Bronchial epithelial cell (primary cell): Measurements from ENCODE around the gene UBD. TPM values are rescaled to one million over a fixed set of nuclear protein-coding genes. Genes with fewer than 3 reads are reported as not detected.

Experiments
- DNase-seq: peaks from one replicate; pipeline ENCODE4 v3.0.0-alpha.2; 2010; ENCODE audit warnings: low read depth
- FAIRE-seq: peaks from 2 replicates; lab custom pipeline; 2011; peaks lifted over from hg19 to GRCh38; lab: Jason Lieb, UNC
- H3K27me3 ChIP-seq: 2 replicates; pipeline ENCODE4 v1.5.1; 2011; ENCODE audit warnings: low read length; ENCODE audit not compliant: control insufficient read depth, insufficient read depth
- H3K36me3 ChIP-seq: 2 replicates; pipeline ENCODE4 v1.5.1; 2011; ENCODE audit warnings: low read length; ENCODE audit not compliant: control insufficient read depth, insufficient read depth
- H3K4me3 ChIP-seq: 2 replicates; pipeline ENCODE4 v1.5.1; 2011; ENCODE audit warnings: mild to moderate bottlenecking, low read depth, low read length, control low read depth
- total RNA-seq: library from RNA; depleted of rRNA; stranded (reverse); fragments of >200 nt; gene quantifications from 2 replicates; pipeline ENCODE4 v1.2.1, GENCODE V29; 2014
- TF ChIP-seq, protein P1 (sequence below): IDR thresholded peaks from 2 replicates; pipeline ENCODE4 v1.5.1; 2011; ENCODE audit warnings: mild to moderate bottlenecking, moderate library complexity, low read length, control low read depth, inconsistent platforms; ENCODE audit not compliant: insufficient read depth, severe bottlenecking

UBD gene
- total RNA-seq, 1 donor from 2014 or later, result not detected

- FAIRE-seq (peak; percentile 23), DNase-seq (no peak)
- Histone ChIP-seq H3K4me3 (no peak overlapping the region), H3K36me3 (peaks cover 2% of the 10 kb centered on the region), H3K27me3 (no peaks in the 10 kb centered on the region)
- TF ChIP-seq, protein P1, sequence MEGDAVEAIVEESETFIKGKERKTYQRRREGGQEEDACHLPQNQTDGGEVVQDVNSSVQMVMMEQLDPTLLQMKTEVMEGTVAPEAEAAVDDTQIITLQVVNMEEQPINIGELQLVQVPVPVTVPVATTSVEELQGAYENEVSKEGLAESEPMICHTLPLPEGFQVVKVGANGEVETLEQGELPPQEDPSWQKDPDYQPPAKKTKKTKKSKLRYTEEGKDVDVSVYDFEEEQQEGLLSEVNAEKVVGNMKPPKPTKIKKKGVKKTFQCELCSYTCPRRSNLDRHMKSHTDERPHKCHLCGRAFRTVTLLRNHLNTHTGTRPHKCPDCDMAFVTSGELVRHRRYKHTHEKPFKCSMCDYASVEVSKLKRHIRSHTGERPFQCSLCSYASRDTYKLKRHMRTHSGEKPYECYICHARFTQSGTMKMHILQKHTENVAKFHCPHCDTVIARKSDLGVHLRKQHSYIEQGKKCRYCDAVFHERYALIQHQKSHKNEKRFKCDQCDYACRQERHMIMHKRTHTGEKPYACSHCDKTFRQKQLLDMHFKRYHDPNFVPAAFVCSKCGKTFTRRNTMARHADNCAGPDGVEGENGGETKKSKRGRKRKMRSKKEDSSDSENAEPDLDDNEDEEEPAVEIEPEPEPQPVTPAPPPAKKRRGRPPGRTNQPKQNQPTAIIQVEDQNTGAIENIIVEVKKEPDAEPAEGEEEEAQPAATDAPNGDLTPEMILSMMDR, result no peak
Observed at GRCh38 chr6:29598172-29598747, 38.7 kb upstream of the UBD start.

- Histone ChIP-seq H3K36me3 (no peaks in the 10 kb centered on the region), H3K27me3 (no peaks in the 10 kb centered on the region), H3K4me3 (no peak overlapping the region)
- TF ChIP-seq, protein P1, result no peak
- FAIRE-seq, result no peak
- no peak for DNase-seq
Observed at GRCh38 chr6:29597184-29597583, 37.7 kb upstream of the UBD start.

- no peaks in the 10 kb centered on the region for H3K27me3 ChIP-seq
- FAIRE-seq (no peak), DNase-seq (no peak)
- no peaks in the 10 kb centered on the region for H3K36me3 ChIP-seq
- TF ChIP-seq, protein P1, result no peak
- no peak overlapping the region for H3K4me3 ChIP-seq
Observed at GRCh38 chr6:29596381-29596900, 36.9 kb upstream of the UBD start.

GRCh38 chr6:29593199-29593855, 33.8 kb upstream of the UBD start:
- FAIRE-seq (no peak), DNase-seq (no peak)
- TF ChIP-seq, protein P1, result no peak
- Histone ChIP-seq H3K4me3 (no peak overlapping the region), H3K36me3 (no peaks in the 10 kb centered on the region), H3K27me3 (no peaks in the 10 kb centered on the region)

GRCh38 chr6:29591677-29592076, 32.1 kb upstream of the UBD start:
- no peaks in the 10 kb centered on the region for H3K27me3 ChIP-seq
- TF ChIP-seq, protein P1, result no peak
- FAIRE-seq (no peak), DNase-seq (no peak)
- H3K36me3 ChIP-seq, result no peaks in the 10 kb centered on the region
- no peak overlapping the region for H3K4me3 ChIP-seq
